Measurements from ENCODE around the gene PADI4. TPM values are rescaled to one million over a fixed set of nuclear protein-coding genes. Genes with fewer than 3 reads are reported as not detected.
"Not testable (repeated sequence)": the region's sequence is repeated elsewhere in the genome, so short reads cannot be mapped to it uniquely, and the experiment has no call there.

The PADI4 gene
- total and polyA plus RNA-seq, 4 donors, result 0.11 to 11.2 (median 0.89) TPM; not detected in 1

- 92% methylated on average over 12 of the region's 17 CpGs for WGBS (ENCODE audit: insufficient coverage)
- Histone ChIP-seq H3K27ac (ENCODE audit: low read depth, low read length) (no peak overlapping the region), H3K27me3 (ENCODE audit: control insufficient read depth, insufficient read depth, low read length) (no peaks in the 10 kb centered on the region), H3K36me3 (ENCODE audit: control insufficient read depth, insufficient read depth, low read length) (no peaks in the 10 kb centered on the region), H3K9me3 (ENCODE audit: control insufficient read depth, insufficient read depth, low read length) (no peaks in the 10 kb centered on the region), H3K4me3 (ENCODE audit: low read depth, low read length) (no peak overlapping the region), H3K4me1 (ENCODE audit: control insufficient read depth, insufficient read depth, low read length) (no peaks in the 10 kb centered on the region)
- no peak for DNase-seq (ENCODE audit: low read depth in 4 of 6, low spot score in 6 of 6)
Observed at GRCh38 chr1:17342014-17342441, 34.0 kb downstream of the PADI4 start.

- not testable (repeated sequence) for H3K4me3 ChIP-seq (ENCODE audit: low read depth, low read length); H3K27me3 ChIP-seq (ENCODE audit: control insufficient read depth, insufficient read depth, low read length); H3K36me3 ChIP-seq (ENCODE audit: control insufficient read depth, insufficient read depth, low read length); H3K4me1 ChIP-seq (ENCODE audit: control insufficient read depth, insufficient read depth, low read length); H3K9me3 ChIP-seq (ENCODE audit: control insufficient read depth, insufficient read depth, low read length); H3K27ac ChIP-seq (ENCODE audit: low read depth, low read length); DNase-seq (ENCODE audit: low read depth in 4 of 6, low spot score in 6 of 6)
- WGBS (ENCODE audit: insufficient coverage), result 88% methylated on average over 4 of the region's 5 CpGs
Observed at GRCh38 chr1:17345506-17345905, 37.5 kb downstream of the PADI4 start.

- no peaks in the 10 kb centered on the region for H3K9me3 ChIP-seq (ENCODE audit: control insufficient read depth, insufficient read depth, low read length)
- no peak for DNase-seq (ENCODE audit: low read depth in 4 of 6, low spot score in 6 of 6)
- no peak overlapping the region for H3K4me3 ChIP-seq (ENCODE audit: low read depth, low read length)
- H3K4me1 ChIP-seq (ENCODE audit: control insufficient read depth, insufficient read depth, low read length), result no peaks in the 10 kb centered on the region
- no peaks in the 10 kb centered on the region for H3K36me3 ChIP-seq (ENCODE audit: control insufficient read depth, insufficient read depth, low read length)
- WGBS (ENCODE audit: insufficient coverage), result 86% methylated on average over 9 of the region's 9 CpGs
- H3K27me3 ChIP-seq (ENCODE audit: control insufficient read depth, insufficient read depth, low read length), result no peaks in the 10 kb centered on the region
- no peak overlapping the region for H3K27ac ChIP-seq (ENCODE audit: low read depth, low read length)
Observed at GRCh38 chr1:17346046-17346789, 38.2 kb downstream of the PADI4 start.

GRCh38 chr1:17347769-17348592 lies 40.0 kb downstream of the PADI4 start:
- Histone ChIP-seq H3K9me3 (ENCODE audit: control insufficient read depth, insufficient read depth, low read length) (no peaks in the 10 kb centered on the region), H3K36me3 (ENCODE audit: control insufficient read depth, insufficient read depth, low read length) (no peaks in the 10 kb centered on the region), H3K27ac (ENCODE audit: low read depth, low read length) (no peak overlapping the region), H3K4me1 (ENCODE audit: control insufficient read depth, insufficient read depth, low read length) (no peaks in the 10 kb centered on the region), H3K27me3 (ENCODE audit: control insufficient read depth, insufficient read depth, low read length) (no peaks in the 10 kb centered on the region), H3K4me3 (ENCODE audit: low read depth, low read length) (no peak overlapping the region)
- no peak for DNase-seq (ENCODE audit: low read depth in 4 of 6, low spot score in 6 of 6)
- WGBS (ENCODE audit: insufficient coverage), result 100% methylated on average over 1 of the region's 19 CpGs

GRCh38 chr1:17348593-17349234 lies 40.7 kb downstream of the PADI4 start:
- no peak overlapping the region for H3K4me3 ChIP-seq (ENCODE audit: low read depth, low read length)
- 65% methylated on average over 10 of the region's 14 CpGs for WGBS (ENCODE audit: insufficient coverage)

GRCh38 chr1:17350083-17350482 lies 42.1 kb downstream of the PADI4 start:
- Histone ChIP-seq H3K36me3 (ENCODE audit: control insufficient read depth, insufficient read depth, low read length) (no peaks in the 10 kb centered on the region), H3K4me1 (ENCODE audit: control insufficient read depth, insufficient read depth, low read length) (no peaks in the 10 kb centered on the region), H3K27ac (ENCODE audit: low read depth, low read length) (no peak overlapping the region), H3K27me3 (ENCODE audit: control insufficient read depth, insufficient read depth, low read length) (no peaks in the 10 kb centered on the region), H3K9me3 (ENCODE audit: control insufficient read depth, insufficient read depth, low read length) (no peaks in the 10 kb centered on the region), H3K4me3 (ENCODE audit: low read depth, low read length) (no peak overlapping the region)
- DNase-seq (ENCODE audit: low read depth in 4 of 6, low spot score in 6 of 6), result peak in 2 of 6 donors; percentile 13 to 27
- 57% methylated on average over 3 of the region's 8 CpGs for WGBS (ENCODE audit: insufficient coverage)

More at GRCh38 chr1:17348593-17349234, 40.7 kb downstream of the PADI4 start:
- no peaks in the 10 kb centered on the region for H3K27me3 ChIP-seq (ENCODE audit: control insufficient read depth, insufficient read depth, low read length)
- H3K9me3 ChIP-seq (ENCODE audit: control insufficient read depth, insufficient read depth, low read length), result no peaks in the 10 kb centered on the region
- no peak overlapping the region for H3K27ac ChIP-seq (ENCODE audit: low read depth, low read length)
- H3K4me1 ChIP-seq (ENCODE audit: control insufficient read depth, insufficient read depth, low read length), result no peaks in the 10 kb centered on the region
- DNase-seq (ENCODE audit: low read depth in 4 of 6, low spot score in 6 of 6), result no peak
- H3K36me3 ChIP-seq (ENCODE audit: control insufficient read depth, insufficient read depth, low read length), result no peaks in the 10 kb centered on the region

GRCh38 chr1:17350928-17351446 lies 43.0 kb downstream of the PADI4 start:
- no peak for DNase-seq (ENCODE audit: low read depth in 4 of 6, low spot score in 6 of 6)
- Histone ChIP-seq H3K27me3 (ENCODE audit: control insufficient read depth, insufficient read depth, low read length) (no peaks in the 10 kb centered on the region), H3K9me3 (ENCODE audit: control insufficient read depth, insufficient read depth, low read length) (no peaks in the 10 kb centered on the region), H3K4me1 (ENCODE audit: control insufficient read depth, insufficient read depth, low read length) (no peaks in the 10 kb centered on the region), H3K4me3 (ENCODE audit: low read depth, low read length) (no peak overlapping the region), H3K36me3 (ENCODE audit: control insufficient read depth, insufficient read depth, low read length) (no peaks in the 10 kb centered on the region), H3K27ac (ENCODE audit: low read depth, low read length) (no peak overlapping the region)
- WGBS (ENCODE audit: insufficient coverage), result 89% methylated on average over 3 of the region's 7 CpGs

GRCh38 chr1:17351598-17352324 lies 43.8 kb downstream of the PADI4 start:
- no peaks in the 10 kb centered on the region for H3K4me1 ChIP-seq (ENCODE audit: control insufficient read depth, insufficient read depth, low read length)
- peaks cover 2% of the 10 kb centered on the region for H3K27me3 ChIP-seq (ENCODE audit: control insufficient read depth, insufficient read depth, low read length)
- H3K36me3 ChIP-seq (ENCODE audit: control insufficient read depth, insufficient read depth, low read length), result no peaks in the 10 kb centered on the region
- WGBS (ENCODE audit: insufficient coverage), result 89% methylated on average over 7 of the region's 8 CpGs
- H3K27ac ChIP-seq (ENCODE audit: low read depth, low read length), result no peak overlapping the region
- DNase-seq (ENCODE audit: low read depth in 4 of 6, low spot score in 6 of 6), result no peak
- no peak overlapping the region for H3K4me3 ChIP-seq (ENCODE audit: low read depth, low read length)
- no peaks in the 10 kb centered on the region for H3K9me3 ChIP-seq (ENCODE audit: control insufficient read depth, insufficient read depth, low read length)

GRCh38 chr1:17352419-17352909 lies 44.5 kb downstream of the PADI4 start:
- no peaks in the 10 kb centered on the region for H3K4me1 ChIP-seq (ENCODE audit: control insufficient read depth, insufficient read depth, low read length)
- no peaks in the 10 kb centered on the region for H3K9me3 ChIP-seq (ENCODE audit: control insufficient read depth, insufficient read depth, low read length)
- H3K27ac ChIP-seq (ENCODE audit: low read depth, low read length), result no peak overlapping the region
- 74% methylated on average over 8 of the region's 8 CpGs for WGBS (ENCODE audit: insufficient coverage)
- H3K36me3 ChIP-seq (ENCODE audit: control insufficient read depth, insufficient read depth, low read length), result no peaks in the 10 kb centered on the region
- no peak for DNase-seq (ENCODE audit: low read depth in 4 of 6, low spot score in 6 of 6)
- H3K4me3 ChIP-seq (ENCODE audit: low read depth, low read length), result no peak overlapping the region
- H3K27me3 ChIP-seq (ENCODE audit: control insufficient read depth, insufficient read depth, low read length), result peaks cover 2% of the 10 kb centered on the region

Measured in spinal cord (tissue), 10 donors.